ENCODE measurements around the gene ABHD12. TPM values are rescaled to one million over a fixed set of nuclear protein-coding genes. Genes with fewer than 3 reads are reported as not detected.
"Not testable (repeated sequence)": the region's sequence is repeated elsewhere in the genome, so short reads cannot be mapped to it uniquely, and the experiment has no call there.

Gene ABHD12
- polyA plus RNA-seq, 4 donors, result 28.0 to 93.9 (median 54.9) TPM

GRCh38 chr20:25341716-25342680 lies 48.6 kb downstream of the ABHD12 start:
- DNase-seq, result peak in 1 of 2 donors; percentile 32
- Histone ChIP-seq H3K27ac (ENCODE audit: low read depth in 1 of 3, low read length in 2 of 3) (peak overlapping the region in 1 of 3 donors; percentile 8), H3K27me3 (ENCODE audit: control insufficient read depth in 3 of 3, insufficient read depth in 3 of 3, low read length in 3 of 3) (no peaks in the 10 kb centered on the region), H3K4me1 (ENCODE audit: control insufficient read depth in 3 of 3, insufficient read depth in 2 of 3, low read depth in 1 of 3, low read length in 2 of 3) (peaks cover 0 to 27% (median 12%) of the 10 kb centered on the region in 3 donors), H3K9me3 (ENCODE audit: control insufficient read depth in 2 of 2, insufficient read depth in 1 of 2, low read depth in 1 of 2, low read length in 1 of 2) (no peaks in the 10 kb centered on the region), H3K36me3 (ENCODE audit: control insufficient read depth in 3 of 3, insufficient read depth in 2 of 3, low read depth in 1 of 3, low read length in 3 of 3) (peaks cover 0 to 8% (median 0%) of the 10 kb centered on the region in 3 donors), H3K4me3 (ENCODE audit: low read depth in 1 of 3, low read length in 3 of 3) (no peak overlapping the region)
- 81 to 89% (median 84%) methylated on average over 9 of the region's 9 CpGs for WGBS, 3 donors
- FAIRE-seq, result no peak

- DNase-seq, result no peak
- Histone ChIP-seq H3K36me3 (ENCODE audit: control insufficient read depth in 3 of 3, insufficient read depth in 2 of 3, low read depth in 1 of 3, low read length in 3 of 3) (peaks cover 0 to 8% (median 0%) of the 10 kb centered on the region in 3 donors), H3K9me3 (ENCODE audit: control insufficient read depth in 2 of 2, insufficient read depth in 1 of 2, low read depth in 1 of 2, low read length in 1 of 2) (no peaks in the 10 kb centered on the region), H3K27ac (ENCODE audit: low read depth in 1 of 3, low read length in 2 of 3) (no peak overlapping the region), H3K27me3 (ENCODE audit: control insufficient read depth in 3 of 3, insufficient read depth in 3 of 3, low read length in 3 of 3) (no peaks in the 10 kb centered on the region), H3K4me1 (ENCODE audit: control insufficient read depth in 3 of 3, insufficient read depth in 2 of 3, low read depth in 1 of 3, low read length in 2 of 3) (peaks cover 0 to 27% (median 12%) of the 10 kb centered on the region in 3 donors), H3K4me3 (ENCODE audit: low read depth in 1 of 3, low read length in 3 of 3) (no peak overlapping the region)
- WGBS, 3 donors, result 51 to 67% (median 53%) methylated on average over 1 of the region's 1 CpG
- FAIRE-seq, result no peak
Measured at GRCh38 chr20:25340380-25340779, 50.3 kb downstream of the ABHD12 start.

- WGBS, 3 donors, result 8 to 73% (median 31%) methylated on average over 12 of the region's 12 CpGs
- Histone ChIP-seq H3K27ac (ENCODE audit: low read depth in 1 of 3, low read length in 2 of 3) (peak overlapping the region in 1 of 3 donors; percentile 49), H3K36me3 (ENCODE audit: control insufficient read depth in 3 of 3, insufficient read depth in 2 of 3, low read depth in 1 of 3, low read length in 3 of 3) (peaks cover 0 to 8% (median 0%) of the 10 kb centered on the region in 3 donors), H3K4me1 (ENCODE audit: control insufficient read depth in 3 of 3, insufficient read depth in 2 of 3, low read depth in 1 of 3, low read length in 2 of 3) (peaks cover 0 to 27% (median 12%) of the 10 kb centered on the region in 3 donors), H3K4me3 (ENCODE audit: low read depth in 1 of 3, low read length in 3 of 3) (no peak overlapping the region), H3K9me3 (ENCODE audit: control insufficient read depth in 2 of 2, insufficient read depth in 1 of 2, low read depth in 1 of 2, low read length in 1 of 2) (no peaks in the 10 kb centered on the region), H3K27me3 (ENCODE audit: control insufficient read depth in 3 of 3, insufficient read depth in 3 of 3, low read length in 3 of 3) (no peaks in the 10 kb centered on the region)
- FAIRE-seq, result no peak
- DNase-seq, result peak; percentile 73 to 80
Measured at GRCh38 chr20:25339608-25340007, 51.0 kb downstream of the ABHD12 start.

- FAIRE-seq, result no peak
- Histone ChIP-seq H3K36me3 (ENCODE audit: control insufficient read depth in 3 of 3, insufficient read depth in 2 of 3, low read depth in 1 of 3, low read length in 3 of 3) (peaks cover 0 to 8% (median 0%) of the 10 kb centered on the region in 3 donors), H3K4me3 (ENCODE audit: low read depth in 1 of 3, low read length in 3 of 3) (no peak overlapping the region), H3K4me1 (ENCODE audit: control insufficient read depth in 3 of 3, insufficient read depth in 2 of 3, low read depth in 1 of 3, low read length in 2 of 3) (peaks cover 0 to 27% (median 12%) of the 10 kb centered on the region in 3 donors), H3K27me3 (ENCODE audit: control insufficient read depth in 3 of 3, insufficient read depth in 3 of 3, low read length in 3 of 3) (no peaks in the 10 kb centered on the region), H3K9me3 (ENCODE audit: control insufficient read depth in 2 of 2, insufficient read depth in 1 of 2, low read depth in 1 of 2, low read length in 1 of 2) (no peaks in the 10 kb centered on the region), H3K27ac (ENCODE audit: low read depth in 1 of 3, low read length in 2 of 3) (peak overlapping the region in 1 of 3 donors; percentile 43)
- peak in 1 of 2 donors; percentile 44 for DNase-seq
- 85 to 86% (median 86%) methylated on average over 11 of the region's 11 CpGs for WGBS, 3 donors
Measured at GRCh38 chr20:25338112-25339023, 52.3 kb downstream of the ABHD12 start.

GRCh38 chr20:25336561-25337422 lies 53.8 kb downstream of the ABHD12 start:
- no peaks in the 10 kb centered on the region for H3K27me3 ChIP-seq (ENCODE audit: control insufficient read depth in 3 of 3, insufficient read depth in 3 of 3, low read length in 3 of 3)
- H3K4me1 ChIP-seq (ENCODE audit: control insufficient read depth in 3 of 3, insufficient read depth in 2 of 3, low read depth in 1 of 3, low read length in 2 of 3), result peaks cover 0 to 25% (median 10%) of the 10 kb centered on the region in 3 donors
- no peak overlapping the region for H3K27ac ChIP-seq (ENCODE audit: low read depth in 1 of 3, low read length in 2 of 3)
- 84 to 89% (median 87%) methylated on average over 17 of the region's 17 CpGs for WGBS, 3 donors
- FAIRE-seq (no peak), DNase-seq (peak in 1 of 2 donors; percentile 64)
- H3K4me3 ChIP-seq (ENCODE audit: low read depth in 1 of 3, low read length in 3 of 3), result no peak overlapping the region
- H3K9me3 ChIP-seq (ENCODE audit: control insufficient read depth in 2 of 2, insufficient read depth in 1 of 2, low read depth in 1 of 2, low read length in 1 of 2), result no peaks in the 10 kb centered on the region
- peaks cover 0 to 8% (median 0%) of the 10 kb centered on the region in 3 donors for H3K36me3 ChIP-seq (ENCODE audit: control insufficient read depth in 3 of 3, insufficient read depth in 2 of 3, low read depth in 1 of 3, low read length in 3 of 3)

GRCh38 chr20:25334972-25335371 lies 55.7 kb downstream of the ABHD12 start:
- H3K36me3 ChIP-seq (ENCODE audit: control insufficient read depth in 3 of 3, insufficient read depth in 2 of 3, low read depth in 1 of 3, low read length in 3 of 3); DNase-seq; H3K27me3 ChIP-seq (ENCODE audit: control insufficient read depth in 3 of 3, insufficient read depth in 3 of 3, low read length in 3 of 3); H3K27ac ChIP-seq (ENCODE audit: low read depth in 1 of 3, low read length in 2 of 3); H3K9me3 ChIP-seq (ENCODE audit: control insufficient read depth in 2 of 2, insufficient read depth in 1 of 2, low read depth in 1 of 2, low read length in 1 of 2); FAIRE-seq; H3K4me3 ChIP-seq (ENCODE audit: low read depth in 1 of 3, low read length in 3 of 3): not testable (repeated sequence)
- peaks cover 0 to 20% (median 3%) of the 10 kb centered on the region in 3 donors for H3K4me1 ChIP-seq (ENCODE audit: control insufficient read depth in 3 of 3, insufficient read depth in 2 of 3, low read depth in 1 of 3, low read length in 2 of 3)
- WGBS, 3 donors, result 96 to 100% (median 100%) methylated on average over 1 of the region's 1 CpG

GRCh38 chr20:25328954-25329498 lies 61.6 kb downstream of the ABHD12 start:
- FAIRE-seq (no peak), DNase-seq (no peak)
- H3K27me3 ChIP-seq (ENCODE audit: control insufficient read depth in 3 of 3, insufficient read depth in 3 of 3, low read length in 3 of 3), result no peaks in the 10 kb centered on the region
- whole genome bisulfite sequencing, 3 donors, result 94 to 98% (median 98%) methylated on average over 12 of the region's 12 CpGs
- H3K9me3 ChIP-seq (ENCODE audit: control insufficient read depth in 2 of 2, insufficient read depth in 1 of 2, low read depth in 1 of 2, low read length in 1 of 2), result no peaks in the 10 kb centered on the region
- H3K27ac ChIP-seq (ENCODE audit: low read depth in 1 of 3, low read length in 2 of 3), result no peak overlapping the region
- peaks cover 0 to under 1% (median 0%) of the 10 kb centered on the region in 3 donors for H3K4me1 ChIP-seq (ENCODE audit: control insufficient read depth in 3 of 3, insufficient read depth in 2 of 3, low read depth in 1 of 3, low read length in 2 of 3)
- no peak overlapping the region for H3K4me3 ChIP-seq (ENCODE audit: low read depth in 1 of 3, low read length in 3 of 3)
- H3K36me3 ChIP-seq (ENCODE audit: control insufficient read depth in 3 of 3, insufficient read depth in 2 of 3, low read depth in 1 of 3, low read length in 3 of 3), result peaks cover 0 to 4% (median 0%) of the 10 kb centered on the region in 3 donors
